GM12873 (cell line): Measurements from ENCODE around the gene CTRL.
A peak's percentile ranks its signal among the peaks of the same experiment; 100 is the strongest.

Experiments used
- CTCF ChIP-seq: IDR thresholded peaks from 2 replicates; pipeline ENCODE4 v1.5.1; 2012; ENCODE audit warnings: low read depth, mild to moderate bottlenecking, moderate library complexity, low read length, control low read depth; ENCODE audit not compliant: insufficient read depth; ENCODE audit errors: missing control alignments

Gene CTRL

GRCh38 chr16:67923414-67924116, 8.1 kb downstream of the CTRL start:
- no peak for TF ChIP-seq CTCF

- TF ChIP-seq CTCF = no peak
Measured at GRCh38 chr16:67922740-67923139, 8.9 kb downstream of the CTRL start.

GRCh38 chr16:67922221-67922620, 9.4 kb downstream of the CTRL start:
- no peak for TF ChIP-seq CTCF

GRCh38 chr16:67919622-67920221, 11.9 kb downstream of the CTRL start:
- peak; percentile 39 for TF ChIP-seq CTCF

GRCh38 chr16:67917852-67918236, 13.8 kb downstream of the CTRL start:
- TF ChIP-seq CTCF = no peak

GRCh38 chr16:67917140-67917851, 14.4 kb downstream of the CTRL start:
- no peak for TF ChIP-seq CTCF
